Measurements from ENCODE around the gene IRF2.

- TF ChIP-seq CTCF (IDR thresholded peaks at IDR 0.05) (no peak), ZFX (IDR thresholded peaks at IDR 0.05; ENCODE audit: borderline replicate concordance) (no peak)
Measured at GRCh38 chr4:184355857-184356256, 118.5 kb downstream of the IRF2 start.

Measured in 22Rv1 (cell line).